ENCODE data around the gene SIAH1. TPM values are rescaled to one million over a fixed set of nuclear protein-coding genes. Genes with fewer than 3 reads are reported as not detected.

SIAH1 gene
- total RNA-seq, 1 donor from 2014 or later, result 73.9 TPM

DNA sequence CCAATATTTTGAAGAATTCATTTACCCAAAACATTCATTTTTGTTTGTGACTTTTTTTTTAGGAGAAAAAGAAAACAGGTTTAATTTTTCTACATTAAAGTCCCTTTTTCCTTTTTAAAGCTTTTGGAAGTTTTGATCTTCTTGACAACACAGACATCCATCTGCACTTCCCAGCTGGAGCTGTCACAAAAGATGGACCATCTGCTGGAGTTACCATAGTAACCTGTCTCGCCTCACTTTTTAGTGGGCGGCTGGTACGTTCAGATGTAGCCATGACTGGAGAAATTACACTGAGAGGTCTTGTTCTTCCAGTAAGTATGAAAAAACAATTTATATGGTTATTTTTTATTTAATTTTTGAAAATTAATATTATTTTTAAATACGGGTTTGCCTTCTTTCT lies 37.2 kb downstream of the SIAH1 start:
- Mint-ChIP-seq H3K4me1 (peaks cover 6% of the 10 kb centered on the region), H3K36me3 (peaks cover 20% of the 10 kb centered on the region), H3K27ac (no peak overlapping the region), H3K27me3 (ENCODE audit: insufficient read depth, low read depth) (no peaks in the 10 kb centered on the region), H3K9me3 (no peaks in the 10 kb centered on the region), H3K4me3 (no peak overlapping the region)
- no peak for DNase-seq (ENCODE audit: low spot score)
- Histone ChIP-seq H3K79me2 (ENCODE audit: low read depth) (peaks cover 9% of the 10 kb centered on the region), H3F3A (ENCODE audit: low read depth) (no peaks in the 10 kb centered on the region), H3K9me3 (ENCODE audit: low read depth) (no peaks in the 10 kb centered on the region), H4K20me1 (ENCODE audit: low read depth) (no peaks in the 10 kb centered on the region), H3K4me1 (no peaks in the 10 kb centered on the region), H3K36me3 (no peaks in the 10 kb centered on the region), H3K4me2 (no peak overlapping the region), H3K27ac (no peak overlapping the region), H3K9ac (no peak overlapping the region), H2AFZ (replicated peaks) (no peak overlapping the region), H3K27me3 (no peaks in the 10 kb centered on the region), H3K4me3 (no peak overlapping the region)
- TF ChIP-seq, protein P1, sequence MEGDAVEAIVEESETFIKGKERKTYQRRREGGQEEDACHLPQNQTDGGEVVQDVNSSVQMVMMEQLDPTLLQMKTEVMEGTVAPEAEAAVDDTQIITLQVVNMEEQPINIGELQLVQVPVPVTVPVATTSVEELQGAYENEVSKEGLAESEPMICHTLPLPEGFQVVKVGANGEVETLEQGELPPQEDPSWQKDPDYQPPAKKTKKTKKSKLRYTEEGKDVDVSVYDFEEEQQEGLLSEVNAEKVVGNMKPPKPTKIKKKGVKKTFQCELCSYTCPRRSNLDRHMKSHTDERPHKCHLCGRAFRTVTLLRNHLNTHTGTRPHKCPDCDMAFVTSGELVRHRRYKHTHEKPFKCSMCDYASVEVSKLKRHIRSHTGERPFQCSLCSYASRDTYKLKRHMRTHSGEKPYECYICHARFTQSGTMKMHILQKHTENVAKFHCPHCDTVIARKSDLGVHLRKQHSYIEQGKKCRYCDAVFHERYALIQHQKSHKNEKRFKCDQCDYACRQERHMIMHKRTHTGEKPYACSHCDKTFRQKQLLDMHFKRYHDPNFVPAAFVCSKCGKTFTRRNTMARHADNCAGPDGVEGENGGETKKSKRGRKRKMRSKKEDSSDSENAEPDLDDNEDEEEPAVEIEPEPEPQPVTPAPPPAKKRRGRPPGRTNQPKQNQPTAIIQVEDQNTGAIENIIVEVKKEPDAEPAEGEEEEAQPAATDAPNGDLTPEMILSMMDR (IDR thresholded peaks at IDR 0.05), result no peak

DNA sequence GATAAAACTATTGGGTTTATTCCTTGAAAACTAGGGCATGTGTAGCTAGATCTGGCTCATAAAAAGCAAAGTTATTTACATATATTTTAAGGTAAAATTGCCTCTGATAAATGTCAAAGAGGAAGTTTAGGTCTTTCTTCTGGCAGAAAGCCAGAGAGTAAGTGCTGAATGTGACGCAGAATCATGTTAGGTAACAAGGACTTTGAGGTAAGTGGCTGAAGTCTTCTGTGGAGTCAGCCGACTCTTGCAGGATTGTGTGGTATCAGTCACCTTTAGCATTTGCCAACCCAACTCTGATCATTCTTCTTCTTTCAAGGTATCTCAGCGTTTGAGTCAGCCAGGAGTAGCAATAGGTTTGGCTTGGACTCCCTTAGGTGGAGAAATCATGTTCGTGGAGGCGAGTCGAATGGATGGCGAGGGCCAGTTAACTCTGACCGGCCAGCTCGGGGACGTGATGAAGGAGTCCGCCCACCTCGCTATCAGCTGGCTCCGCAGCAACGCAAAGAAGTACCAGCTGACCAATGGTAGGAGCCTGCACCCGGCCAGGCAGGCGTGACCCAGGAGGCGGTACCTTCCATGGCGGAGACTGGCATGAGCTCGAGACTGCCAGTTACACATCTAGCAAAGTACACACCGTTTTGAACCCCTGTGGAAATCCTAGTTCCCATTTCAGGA lies 37.9 kb downstream of the SIAH1 start:
- Histone ChIP-seq H3K79me2 (ENCODE audit: low read depth) (peaks cover 5% of the 10 kb centered on the region), H4K20me1 (ENCODE audit: low read depth) (no peaks in the 10 kb centered on the region), H3K4me2 (no peak overlapping the region), H3K9me3 (ENCODE audit: low read depth) (no peaks in the 10 kb centered on the region), H2AFZ (replicated peaks) (no peak overlapping the region), H3F3A (ENCODE audit: low read depth) (no peaks in the 10 kb centered on the region), H3K4me3 (no peak overlapping the region), H3K4me1 (no peaks in the 10 kb centered on the region), H3K27me3 (no peaks in the 10 kb centered on the region), H3K27ac (no peak overlapping the region), H3K9ac (no peak overlapping the region), H3K36me3 (no peaks in the 10 kb centered on the region)
- no peak overlapping the region for H3K27ac Mint-ChIP-seq
- TF ChIP-seq, protein P1 (IDR thresholded peaks at IDR 0.05), result no peak
- TF ChIP-seq EZH2 (IDR thresholded peaks at IDR 0.05), result no peak
- TF ChIP-seq EZH2phosphoT487 (IDR thresholded peaks at IDR 0.05), result no peak
- peaks cover 20% of the 10 kb centered on the region for H3K36me3 Mint-ChIP-seq
- H3K9me3 Mint-ChIP-seq, result no peaks in the 10 kb centered on the region
- no peaks in the 10 kb centered on the region for H3K27me3 Mint-ChIP-seq (ENCODE audit: insufficient read depth, low read depth)
- peaks cover 6% of the 10 kb centered on the region for H3K4me1 Mint-ChIP-seq
- no peak for DNase-seq (ENCODE audit: low spot score)
- H3K4me3 Mint-ChIP-seq, result no peak overlapping the region

DNA sequence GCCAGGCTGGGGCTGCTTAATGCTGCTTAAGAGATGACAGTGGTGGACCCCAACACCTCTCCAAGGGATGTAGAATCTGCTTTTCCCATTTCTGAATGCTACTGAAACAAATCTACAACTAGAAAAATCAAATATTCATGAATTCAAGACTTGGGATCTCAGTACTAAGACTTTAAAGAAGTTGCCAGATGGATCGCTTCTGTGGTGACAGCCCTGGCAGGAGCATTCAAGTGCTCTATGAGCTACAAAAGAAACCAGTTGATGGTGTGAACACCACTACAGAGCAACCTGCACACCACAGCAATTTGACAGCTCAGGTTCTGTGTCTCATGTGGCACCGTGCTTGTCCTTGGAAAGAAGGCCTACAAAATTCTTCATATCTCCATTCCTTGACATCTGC lies 42.6 kb downstream of the SIAH1 start:
- no peak overlapping the region for H3K27ac Mint-ChIP-seq
- Histone ChIP-seq H3K27ac (no peak overlapping the region), H3K4me3 (no peak overlapping the region), H3K79me2 (ENCODE audit: low read depth) (no peaks in the 10 kb centered on the region), H3K27me3 (no peaks in the 10 kb centered on the region), H3K9ac (no peak overlapping the region), H4K20me1 (ENCODE audit: low read depth) (no peaks in the 10 kb centered on the region), H2AFZ (replicated peaks) (no peak overlapping the region), H3F3A (ENCODE audit: low read depth) (no peaks in the 10 kb centered on the region), H3K36me3 (no peaks in the 10 kb centered on the region), H3K9me3 (ENCODE audit: low read depth) (no peaks in the 10 kb centered on the region), H3K4me2 (no peak overlapping the region), H3K4me1 (no peaks in the 10 kb centered on the region)
- no peaks in the 10 kb centered on the region for H3K9me3 Mint-ChIP-seq
- TF ChIP-seq, protein P1 (IDR thresholded peaks at IDR 0.05), result no peak
- TF ChIP-seq EZH2 (IDR thresholded peaks at IDR 0.05) (no peak), EZH2phosphoT487 (IDR thresholded peaks at IDR 0.05) (no peak)
- H3K4me1 Mint-ChIP-seq, result no peaks in the 10 kb centered on the region
- peaks cover 19% of the 10 kb centered on the region for H3K36me3 Mint-ChIP-seq
- DNase-seq (ENCODE audit: low spot score), result no peak
- H3K4me3 Mint-ChIP-seq, result no peak overlapping the region
- H3K27me3 Mint-ChIP-seq (ENCODE audit: insufficient read depth, low read depth), result no peaks in the 10 kb centered on the region
